Adrenal gland (tissue), 5 donors: ENCODE data around the gene THSD7A.

Experiments used
- POLR2A ChIP-seq, 2 donors: fragments of 450-650 bp; IDR thresholded peaks; one replicate each; pipeline ENCODE4 v1.6.1; 2017; ENCODE audit warnings: antibody characterized with exemption in 2 of 2, mild to moderate bottlenecking in 2 of 2, moderate library complexity in 1 of 2
- TF ChIP-seq, protein P1 (sequence below), 6 experiments: fragments of 450-650 bp in 4 of 6; fragments of 200-600 bp in 2 of 6; sonication (generic) in 1 of 6; IDR thresholded peaks; 1 replicate in 5 of 6; 2 replicates in 1 of 6; pipeline versions ENCODE4 v1.5.1 to v1.8.0; 2016 to 2021; ENCODE audit warnings: antibody characterized with exemption in 6 of 6, mild to moderate bottlenecking in 2 of 6, moderate library complexity in 1 of 6
- donor health status: DM: no; HTN: no; CAD: no.

DNA sequence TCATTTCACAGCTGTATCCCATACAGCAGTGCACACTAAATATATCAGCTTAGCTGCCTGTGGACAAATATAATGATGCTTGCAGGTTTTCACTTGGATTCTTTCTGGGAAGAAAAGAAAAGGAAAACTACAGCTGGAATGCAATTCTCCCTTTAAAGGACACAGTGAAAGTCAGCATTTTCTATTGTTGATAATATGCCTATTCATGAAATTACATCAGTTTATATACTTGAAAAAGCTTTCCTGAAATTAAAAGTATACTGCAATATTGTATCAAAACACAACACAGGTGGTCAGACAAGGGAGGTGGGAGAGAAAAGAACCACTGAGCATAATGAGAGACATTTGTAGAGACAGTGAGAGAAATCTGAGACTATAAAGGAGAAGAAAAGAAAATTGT is 20.3 kb downstream of the THSD7A start:
- TF ChIP-seq, protein P1, sequence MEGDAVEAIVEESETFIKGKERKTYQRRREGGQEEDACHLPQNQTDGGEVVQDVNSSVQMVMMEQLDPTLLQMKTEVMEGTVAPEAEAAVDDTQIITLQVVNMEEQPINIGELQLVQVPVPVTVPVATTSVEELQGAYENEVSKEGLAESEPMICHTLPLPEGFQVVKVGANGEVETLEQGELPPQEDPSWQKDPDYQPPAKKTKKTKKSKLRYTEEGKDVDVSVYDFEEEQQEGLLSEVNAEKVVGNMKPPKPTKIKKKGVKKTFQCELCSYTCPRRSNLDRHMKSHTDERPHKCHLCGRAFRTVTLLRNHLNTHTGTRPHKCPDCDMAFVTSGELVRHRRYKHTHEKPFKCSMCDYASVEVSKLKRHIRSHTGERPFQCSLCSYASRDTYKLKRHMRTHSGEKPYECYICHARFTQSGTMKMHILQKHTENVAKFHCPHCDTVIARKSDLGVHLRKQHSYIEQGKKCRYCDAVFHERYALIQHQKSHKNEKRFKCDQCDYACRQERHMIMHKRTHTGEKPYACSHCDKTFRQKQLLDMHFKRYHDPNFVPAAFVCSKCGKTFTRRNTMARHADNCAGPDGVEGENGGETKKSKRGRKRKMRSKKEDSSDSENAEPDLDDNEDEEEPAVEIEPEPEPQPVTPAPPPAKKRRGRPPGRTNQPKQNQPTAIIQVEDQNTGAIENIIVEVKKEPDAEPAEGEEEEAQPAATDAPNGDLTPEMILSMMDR (IDR thresholded peaks at IDR 0.05), result no peak
- TF ChIP-seq POLR2A (IDR thresholded peaks at IDR 0.05), result no peak
